ENCODE results near the gene RTEL1.
"Not testable (repeated sequence)": the region's sequence is repeated elsewhere in the genome, so short reads cannot be mapped to it uniquely, and the experiment has no call there.

RTEL1 gene

GRCh38 chr20:63657937-63658748, at the start of gene RTEL1:
RTEL1 (plus strand) TSS chr20:63658312; CDS start chr20:63659403, 1,091 bp downstream.
- peak; percentile 71 for DNase-seq

DNA sequence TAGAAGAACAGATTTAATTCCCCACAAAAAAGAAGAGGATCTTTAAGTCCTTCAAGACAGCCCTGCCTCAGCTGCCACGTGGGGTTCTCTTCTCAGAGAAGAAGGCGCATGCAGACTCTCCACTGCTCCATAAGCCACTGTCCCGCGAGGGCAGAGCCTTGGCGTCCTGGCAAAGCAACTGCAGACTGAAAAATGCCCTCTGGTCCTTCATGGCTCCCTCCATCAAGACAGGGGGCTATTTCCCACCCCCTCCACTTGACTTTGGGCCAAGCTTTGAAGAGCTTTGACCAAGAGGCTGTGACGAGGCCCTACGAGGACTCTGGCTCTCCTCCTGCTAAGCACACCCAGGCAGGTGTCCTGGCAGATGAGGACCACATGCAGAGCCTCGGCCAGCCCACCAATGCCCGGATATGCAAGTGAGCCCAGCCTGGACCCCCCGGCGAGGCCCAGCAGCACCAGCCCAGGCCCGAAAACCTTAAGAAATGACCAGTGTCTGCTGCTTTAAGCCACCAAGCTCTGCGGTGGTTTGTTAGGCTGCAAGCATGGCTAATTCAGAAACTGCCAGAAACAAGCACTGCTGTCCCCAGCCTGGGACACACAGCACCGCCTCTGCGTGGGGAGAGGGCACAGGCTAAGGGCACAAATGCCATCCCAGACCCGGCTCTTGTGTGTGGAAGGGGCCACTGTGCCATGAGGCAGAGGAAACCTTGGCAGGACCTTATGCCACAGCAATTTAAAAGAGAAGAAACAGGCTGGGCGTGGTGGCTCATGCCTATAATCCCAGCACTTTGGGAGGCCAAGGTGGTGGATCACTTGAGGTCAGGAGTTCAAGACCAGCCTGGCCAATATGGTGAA, 47.3 kb upstream of the RTEL1 start:
- DNase-seq, result no peak

DNA sequence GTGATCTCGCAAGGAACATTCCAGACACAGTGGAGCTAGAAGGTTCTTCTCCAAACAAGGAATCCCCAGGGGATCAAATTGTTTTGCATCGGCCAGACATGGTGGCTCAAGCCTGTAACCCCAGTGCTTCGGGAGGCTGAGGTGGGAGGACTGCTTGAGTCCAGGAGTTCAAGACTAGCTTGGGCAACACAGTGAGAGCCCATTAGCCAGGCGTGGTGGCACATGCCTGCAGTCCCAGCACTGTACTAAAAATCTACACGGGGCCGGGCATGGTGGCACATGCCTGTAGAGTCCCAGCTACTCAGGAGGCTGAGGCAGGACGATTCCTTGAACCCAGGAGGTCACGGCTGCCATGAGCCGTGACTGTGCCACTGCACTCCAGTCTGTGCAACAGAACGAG, 46.5 kb upstream of the RTEL1 start:
- DNase-seq, result no peak

GRCh38 chr20:63612276-63612931, 45.7 kb upstream of the RTEL1 start:
- DNase-seq, result no peak

- not testable (repeated sequence) for DNase-seq
Observed at GRCh38 chr20:63613863-63614594, 44.1 kb upstream of the RTEL1 start.

DNA sequence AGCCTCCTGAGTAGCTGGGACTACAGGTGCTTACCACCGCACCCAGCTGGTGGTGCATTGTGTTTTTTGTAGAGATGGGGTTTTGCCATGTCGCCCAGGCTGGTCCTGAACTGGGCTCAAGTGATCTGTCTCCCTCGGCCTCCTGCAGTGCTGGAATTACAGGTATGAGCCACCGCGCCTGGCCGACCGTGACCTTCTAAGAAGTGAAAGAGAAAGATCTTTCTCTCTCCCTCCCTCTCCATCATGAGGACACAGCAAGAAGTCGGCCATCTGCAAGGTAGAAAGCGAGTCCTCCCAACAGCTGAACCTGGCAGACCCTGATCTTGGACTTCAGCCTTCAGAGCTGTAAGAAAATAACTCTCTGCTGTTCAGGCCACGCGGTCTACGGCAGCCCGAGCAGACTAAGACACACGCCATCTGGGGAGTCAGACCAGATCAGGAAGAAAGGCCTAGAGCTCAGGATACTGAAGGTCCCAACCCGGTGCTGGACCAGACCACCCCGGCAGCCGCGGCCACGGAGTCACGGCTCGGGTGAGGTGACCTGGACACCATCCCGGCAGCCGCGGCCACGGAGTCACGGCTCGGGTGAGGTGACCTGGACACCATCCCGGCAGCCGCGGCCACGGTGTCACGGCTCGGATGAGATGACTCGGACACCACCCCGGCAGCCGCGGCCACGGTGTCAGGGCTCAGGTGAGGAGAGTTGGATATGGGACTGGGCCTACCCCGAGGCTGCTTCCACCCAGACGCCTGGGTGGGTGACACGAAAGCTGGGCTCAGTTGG, 40.8 kb upstream of the RTEL1 start:
- no peak for DNase-seq

DNA sequence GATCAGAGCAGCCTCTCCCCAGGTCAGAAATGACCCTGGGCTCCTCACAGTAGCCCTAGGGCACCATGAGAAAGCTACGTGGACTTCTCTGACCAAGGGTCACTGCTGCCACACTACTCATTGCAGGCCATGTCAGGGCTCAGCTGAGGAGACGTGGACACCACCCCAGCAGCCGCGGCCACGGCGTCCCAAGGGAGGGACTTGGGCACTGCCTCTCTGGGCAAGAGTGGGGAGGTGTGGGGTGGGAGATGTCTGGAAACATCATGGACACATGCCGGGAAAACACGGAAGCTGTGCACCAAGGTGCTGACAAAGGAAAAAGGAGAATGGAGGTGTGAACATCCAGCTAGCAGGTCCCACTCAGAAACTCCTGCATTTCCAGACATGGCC, 40.2 kb upstream of the RTEL1 start:
- DNase-seq, result no peak

- DNase-seq, result no peak
Observed at GRCh38 chr20:63618291-63618980, 39.7 kb upstream of the RTEL1 start.

DNA sequence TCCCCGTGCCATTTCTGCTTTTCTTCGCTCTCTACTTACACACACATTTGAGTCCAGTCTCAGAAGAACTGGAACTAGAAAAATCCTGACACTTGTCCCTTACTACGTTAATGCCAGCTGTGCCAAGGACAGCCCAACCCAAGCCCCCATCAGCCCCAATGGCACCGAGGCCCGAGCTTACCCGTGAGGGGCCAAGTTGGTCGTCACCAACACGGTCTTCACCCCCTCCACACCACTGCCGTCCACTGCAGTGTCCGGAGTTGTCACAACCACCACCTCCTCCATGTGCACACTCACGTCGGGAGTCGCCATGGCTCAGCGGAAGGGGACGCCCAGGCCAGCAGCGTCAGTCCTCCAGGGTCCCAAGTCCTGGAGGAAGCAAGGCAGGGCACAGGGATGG, 39.0 kb upstream of the RTEL1 start:
- DNase-seq, result no peak

GRCh38 chr20:63619505-63619904, 38.6 kb upstream of the RTEL1 start:
- DNase-seq, result no peak

- no peak for DNase-seq
Observed at GRCh38 chr20:63620991-63621390, 37.1 kb upstream of the RTEL1 start.

GRCh38 chr20:63622096-63622495, 36.0 kb upstream of the RTEL1 start:
- no peak for DNase-seq

GRCh38 chr20:63622732-63623131, 35.4 kb upstream of the RTEL1 start:
- DNase-seq, result no peak

GRCh38 chr20:63624486-63624885, 33.6 kb upstream of the RTEL1 start:
- no peak for DNase-seq

- DNase-seq, result no peak
Observed at GRCh38 chr20:63625771-63626423, 32.2 kb upstream of the RTEL1 start.

DNA sequence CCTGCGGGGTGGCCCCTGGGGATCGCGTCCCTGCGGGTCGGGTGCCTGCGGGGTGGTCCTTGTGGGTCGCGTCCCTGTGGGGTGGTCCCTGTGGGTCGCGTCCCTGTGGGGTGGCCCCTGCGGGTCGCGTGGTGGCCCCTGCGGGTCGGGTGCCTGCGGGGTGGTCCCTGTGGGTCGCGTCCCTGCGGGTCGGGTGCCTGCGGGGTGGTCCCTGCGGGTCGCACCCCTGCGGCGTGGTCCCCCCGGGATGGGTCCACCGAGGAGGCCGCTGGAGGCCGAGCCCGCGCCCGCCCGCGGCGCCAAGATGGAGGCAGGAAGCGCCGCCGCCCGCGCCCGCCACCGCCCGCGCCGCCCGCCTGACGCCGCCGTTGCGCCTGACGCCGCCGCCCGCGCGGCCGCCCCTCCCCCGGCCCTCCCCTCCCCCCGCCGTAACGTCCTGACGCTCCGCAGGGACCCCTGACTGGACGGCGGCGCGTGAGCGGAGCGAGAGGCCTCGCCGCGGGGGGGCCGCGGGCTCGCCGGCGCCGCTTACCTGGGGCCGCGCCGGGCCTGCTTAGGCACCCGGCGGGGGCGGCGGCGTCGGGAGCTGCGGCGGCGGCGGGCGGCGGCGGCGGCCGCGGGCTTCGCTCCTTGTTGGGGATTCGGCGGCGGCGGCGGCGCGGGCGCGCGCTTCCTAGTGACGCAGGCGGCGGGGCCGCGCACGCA, 31.5 kb upstream of the RTEL1 start, which contains the start of gene GMEB2:
Gene GMEB2, minus strand, starts transcription at position 678 of the 705 bp plus-strand sequence. CDS start 7,704 bp downstream, outside the sequence.
- DNase-seq, result peak; percentile 61

- peak; percentile 72 for DNase-seq
Observed at GRCh38 chr20:63627129-63627750, 30.9 kb upstream of the RTEL1 start.

DNA sequence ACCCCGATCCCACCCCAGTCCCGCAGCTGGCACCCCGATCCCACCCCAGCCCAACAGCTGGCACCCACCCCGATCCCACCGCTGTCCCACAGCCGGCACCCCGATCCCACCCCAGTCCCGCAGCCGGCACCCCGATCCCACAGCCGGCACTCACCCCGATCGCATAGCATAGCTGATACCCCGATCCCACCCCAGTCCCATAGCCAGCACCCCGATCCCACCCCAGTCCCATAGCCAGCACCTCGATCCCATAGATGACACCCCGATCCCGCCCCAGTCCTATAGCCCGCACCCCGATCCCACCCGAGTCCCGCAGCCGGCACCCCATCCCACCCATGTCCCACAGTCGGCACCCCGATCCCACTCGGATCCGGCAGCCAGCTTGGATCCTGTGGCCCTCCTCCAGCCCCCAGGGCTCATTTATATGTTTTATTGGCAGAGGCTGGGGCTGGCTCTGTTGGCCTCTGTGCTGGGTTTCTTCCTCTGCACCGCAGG, 30.3 kb upstream of the RTEL1 start:
- no peak for DNase-seq
